Measurements from ENCODE around the gene TENM4.

Gene TENM4

GRCh38 chr11:79418241-79418640, 22.6 kb downstream of the TENM4 start:
- DNase-seq (no peak), ATAC-seq (no peak)

- ATAC-seq, result no peak
- no peak for DNase-seq
Measured at GRCh38 chr11:79417069-79417920, 23.5 kb downstream of the TENM4 start.

- DNase-seq, result no peak
- ATAC-seq, result no peak
Measured at GRCh38 chr11:79415912-79416311, 24.9 kb downstream of the TENM4 start.

GRCh38 chr11:79415411-79415810, 25.4 kb downstream of the TENM4 start:
- DNase-seq, result no peak
- no peak for ATAC-seq

GRCh38 chr11:79414644-79415317, 26.0 kb downstream of the TENM4 start:
- DNase-seq (no peak), ATAC-seq (no peak)

GRCh38 chr11:79414041-79414440, 26.8 kb downstream of the TENM4 start:
- DNase-seq (no peak), ATAC-seq (no peak)

GRCh38 chr11:79413268-79413667, 27.6 kb downstream of the TENM4 start:
- ATAC-seq (no peak), DNase-seq (no peak)

GRCh38 chr11:79412761-79413160, 28.1 kb downstream of the TENM4 start:
- ATAC-seq (no peak), DNase-seq (no peak)

GRCh38 chr11:79409330-79409729, 31.5 kb downstream of the TENM4 start:
- DNase-seq (no peak), ATAC-seq (no peak)

- DNase-seq, result no peak
- ATAC-seq, result no peak
Measured at GRCh38 chr11:79406376-79406775, 34.5 kb downstream of the TENM4 start.

- ATAC-seq (no peak), DNase-seq (no peak)
Measured at GRCh38 chr11:79404806-79405205, 36.0 kb downstream of the TENM4 start.

GRCh38 chr11:79404325-79404724, 36.5 kb downstream of the TENM4 start:
- DNase-seq (no peak), ATAC-seq (no peak)

GRCh38 chr11:79403839-79404238, 37.0 kb downstream of the TENM4 start:
- ATAC-seq (no peak), DNase-seq (no peak)

GRCh38 chr11:79402912-79403311, 37.9 kb downstream of the TENM4 start:
- no peak for DNase-seq
- no peak for ATAC-seq

GRCh38 chr11:79400717-79401330, 40.0 kb downstream of the TENM4 start:
- peak; percentile 12 for DNase-seq
- ATAC-seq, result no peak

GRCh38 chr11:79400206-79400605, 40.6 kb downstream of the TENM4 start:
- DNase-seq (no peak), ATAC-seq (no peak)

GRCh38 chr11:79397252-79397651, 43.6 kb downstream of the TENM4 start:
- ATAC-seq (no peak), DNase-seq (no peak)

GRCh38 chr11:79396674-79397073, 44.2 kb downstream of the TENM4 start:
- DNase-seq (no peak), ATAC-seq (no peak)

- ATAC-seq (no peak), DNase-seq (no peak)
Measured at GRCh38 chr11:79396001-79396400, 44.8 kb downstream of the TENM4 start.

- ATAC-seq (no peak), DNase-seq (no peak)
Measured at GRCh38 chr11:79393362-79394043, 47.3 kb downstream of the TENM4 start.

GRCh38 chr11:79392161-79392560, 48.7 kb downstream of the TENM4 start:
- DNase-seq (no peak), ATAC-seq (no peak)

- DNase-seq, result no peak
- no peak for ATAC-seq
Measured at GRCh38 chr11:79390923-79391322, 49.9 kb downstream of the TENM4 start.

- ATAC-seq (no peak), DNase-seq (no peak)
Measured at GRCh38 chr11:79390477-79390876, 50.4 kb downstream of the TENM4 start.
